ENCODE results near the gene GPR160. TPM values are rescaled to one million over a fixed set of nuclear protein-coding genes. Genes with fewer than 3 reads are reported as not detected.
A peak's percentile ranks its signal among the peaks of the same experiment; 100 is the strongest.

The GPR160 gene
- total and polyA plus RNA-seq, 3 experiments from 2014 or later, result 2.9 to 6.2 (median 2.9) TPM

DNA sequence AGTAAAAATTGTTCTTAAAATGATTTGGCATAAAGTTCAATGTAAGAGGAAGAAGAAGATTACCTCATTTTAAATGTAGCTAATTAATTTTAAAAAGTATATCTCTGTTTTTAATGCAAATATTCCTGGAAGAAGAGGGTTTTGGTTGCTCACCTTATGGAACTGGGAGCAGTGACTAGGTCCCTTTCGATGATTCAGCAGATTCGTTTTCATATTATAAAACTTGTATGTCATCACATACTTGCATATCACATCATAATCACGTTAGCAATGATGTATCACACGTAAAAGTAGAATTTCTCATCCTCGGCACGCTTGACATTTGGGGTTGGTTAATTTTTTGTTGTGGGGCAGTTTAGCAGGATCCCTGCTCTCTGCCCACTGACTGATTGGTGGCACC lies 47.6 kb downstream of the GPR160 start:
- ChIA-PET POLR2A (no interaction called here), CTCF (no interaction called here)
- H3K36me3 ChIP-seq (ENCODE audit: insufficient read depth, low read length), result peaks cover 13% of the 10 kb centered on the region

DNA sequence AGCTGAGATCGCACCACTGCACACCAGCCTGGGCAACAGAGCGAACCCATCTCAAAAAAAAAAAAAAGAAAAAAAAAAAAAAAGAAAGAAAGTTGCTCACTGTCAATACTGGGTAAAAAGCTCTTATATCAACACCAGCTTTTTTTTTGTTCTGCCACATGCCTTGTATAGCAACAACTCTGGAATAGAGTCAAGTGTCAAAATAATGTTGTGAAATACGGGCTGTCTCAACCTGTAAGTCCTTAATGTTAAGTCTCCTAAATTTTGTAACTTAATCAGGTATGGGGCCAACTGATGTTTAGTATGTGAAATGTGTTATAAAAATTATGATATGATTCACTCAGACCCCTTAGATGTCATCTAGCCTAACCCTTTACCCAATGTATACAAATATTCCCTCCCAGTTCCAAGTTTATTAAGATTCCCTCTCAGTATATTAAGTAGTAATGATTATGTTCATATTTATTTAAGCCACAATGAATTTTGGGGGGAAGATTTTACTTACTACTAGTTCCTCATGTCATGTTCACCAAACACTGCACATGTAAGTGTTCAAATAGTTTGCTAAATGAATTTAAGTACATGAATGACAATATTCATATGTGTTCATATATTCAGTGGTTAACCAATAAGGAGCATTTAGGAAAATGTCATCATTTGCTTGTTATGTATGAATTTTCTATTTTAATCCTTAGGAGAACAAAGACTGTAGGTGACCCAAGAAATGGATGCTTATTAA lies 52.2 kb downstream of the GPR160 start:
- H3K9me3 Mint-ChIP-seq, result no peaks in the 10 kb centered on the region
- POLR2A ChIA-PET, result interaction anchor here (0.6 kb wide), 1 partner anchor 223 kb away, joined by 3 read pairs; no protein-coding TSS in a partner anchor

More for the DNA sequence above, 47.6 kb downstream of the GPR160 start:
- no peak overlapping the region for H3K27ac Mint-ChIP-seq
- H3K27me3 Mint-ChIP-seq, result no peaks in the 10 kb centered on the region
- no peak overlapping the region for H3K4me3 ChIP-seq (ENCODE audit: low read length)
- peaks cover 0 to 5% (median 3%) of the 10 kb centered on the region in 3 donors for H3K4me1 Mint-ChIP-seq
- H3K9me3 Mint-ChIP-seq, result no peaks in the 10 kb centered on the region
- no peaks in the 10 kb centered on the region for H3K27me3 ChIP-seq (ENCODE audit: insufficient read depth, low read length, poor library complexity, severe bottlenecking)
- H3K27ac ChIP-seq (ENCODE audit: low read depth, low read length), result no peak overlapping the region
- no peak for DNase-seq
- no peak overlapping the region for H3K4me3 Mint-ChIP-seq
- peaks cover 8 to 60% (median 9%) of the 10 kb centered on the region in 3 donors for H3K36me3 Mint-ChIP-seq
- no peaks in the 10 kb centered on the region for H3K4me1 ChIP-seq (ENCODE audit: insufficient read depth, low read length)
- no peaks in the 10 kb centered on the region for H3K9me3 ChIP-seq (ENCODE audit: low read length)

DNA sequence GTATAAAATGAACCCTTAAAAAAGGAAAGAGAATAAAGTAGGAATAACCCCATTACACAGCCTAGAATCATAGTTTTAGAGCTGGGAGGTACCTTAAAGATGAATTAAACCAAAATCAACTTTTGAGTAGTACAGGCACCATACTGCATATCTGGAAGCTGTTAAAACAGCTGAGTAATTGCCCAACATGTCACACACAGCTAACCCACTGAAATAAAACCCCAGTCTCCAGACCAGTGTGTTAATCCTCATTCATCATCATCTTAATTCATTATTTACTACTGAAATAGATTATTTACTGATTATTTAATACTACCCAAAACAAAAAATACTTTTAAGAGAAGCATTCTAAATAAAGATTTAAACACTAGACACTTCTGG lies 52.8 kb downstream of the GPR160 start:
- ChIA-PET CTCF (no interaction called here), POLR2A (no interaction called here)
- DNase-seq, result no peak
- Mint-ChIP-seq H3K9me3 (no peaks in the 10 kb centered on the region), H3K36me3 (peaks cover 2 to 79% (median 24%) of the 10 kb centered on the region in 3 donors), H3K4me1 (peaks cover 9 to 22% (median 15%) of the 10 kb centered on the region in 3 donors), H3K27ac (peak overlapping the region in 1 of 8 donors; percentile 48), H3K4me3 (no peak overlapping the region), H3K27me3 (no peaks in the 10 kb centered on the region)
- Histone ChIP-seq H3K27ac (ENCODE audit: low read depth, low read length) (no peak overlapping the region), H3K36me3 (ENCODE audit: insufficient read depth, low read length) (peaks cover 22% of the 10 kb centered on the region), H3K27me3 (ENCODE audit: insufficient read depth, low read length, poor library complexity, severe bottlenecking) (no peaks in the 10 kb centered on the region), H3K4me1 (ENCODE audit: insufficient read depth, low read length) (no peaks in the 10 kb centered on the region), H3K4me3 (ENCODE audit: low read length) (no peak overlapping the region), H3K9me3 (ENCODE audit: low read length) (no peaks in the 10 kb centered on the region)

More for the DNA sequence above, 52.2 kb downstream of the GPR160 start:
- Mint-ChIP-seq H3K36me3 (peaks cover 3 to 78% (median 23%) of the 10 kb centered on the region in 3 donors), H3K27me3 (no peaks in the 10 kb centered on the region), H3K4me1 (peaks cover 9 to 22% (median 15%) of the 10 kb centered on the region in 3 donors), H3K4me3 (no peak overlapping the region), H3K27ac (peak overlapping the region in 1 of 8 donors; percentile 10)
- DNase-seq, result no peak
- CTCF ChIA-PET, result no interaction called here
- H3K4me1 ChIP-seq (ENCODE audit: insufficient read depth, low read length), result no peaks in the 10 kb centered on the region
- H3K36me3 ChIP-seq (ENCODE audit: insufficient read depth, low read length), result peaks cover 22% of the 10 kb centered on the region
- no peak overlapping the region for H3K27ac ChIP-seq (ENCODE audit: low read depth, low read length)
- no peaks in the 10 kb centered on the region for H3K9me3 ChIP-seq (ENCODE audit: low read length)
- H3K27me3 ChIP-seq (ENCODE audit: insufficient read depth, low read length, poor library complexity, severe bottlenecking), result no peaks in the 10 kb centered on the region
- H3K4me3 ChIP-seq (ENCODE audit: low read length), result no peak overlapping the region

DNA sequence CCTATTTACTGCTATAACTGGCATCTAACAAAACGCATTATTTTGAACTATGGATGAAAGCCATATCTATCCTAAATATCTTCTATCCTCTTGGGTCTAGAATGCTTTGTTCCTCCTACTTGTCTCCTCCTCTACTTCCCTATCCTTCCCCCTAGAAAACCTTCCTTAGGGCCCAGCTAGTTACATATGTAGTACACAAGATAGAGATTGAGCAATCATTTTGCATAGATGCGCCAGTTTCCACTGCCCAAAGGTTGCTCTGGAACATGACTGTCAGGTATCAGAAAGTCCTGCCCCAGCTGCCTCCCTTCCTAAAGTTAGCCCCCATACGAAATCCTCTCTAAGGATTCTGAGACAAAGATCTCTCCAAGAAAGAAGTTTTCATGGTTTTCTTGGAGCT lies 55.1 kb downstream of the GPR160 start:
- Mint-ChIP-seq H3K4me3 (peak overlapping the region in 1 of 7 donors; percentile 33), H3K4me1 (peaks cover 9 to 22% (median 15%) of the 10 kb centered on the region in 3 donors), H3K27me3 (no peaks in the 10 kb centered on the region), H3K27ac (peak overlapping the region in 4 of 8 donors; percentile 15 to 73 (median 38)), H3K9me3 (no peaks in the 10 kb centered on the region), H3K36me3 (peaks cover 3 to 85% (median 34%) of the 10 kb centered on the region in 3 donors)
- H3K4me3 ChIP-seq (ENCODE audit: low read length), result no peak overlapping the region
- ChIA-PET CTCF (interaction anchor here (0.7 to 1.7 kb wide), 2 partner anchors 11 to 228 kb away, joined by 3 to 5 read pairs; no protein-coding TSS in a partner anchor), POLR2A (interaction anchor here (0.5 kb wide), 1 partner anchor 32 kb away, joined by 5 read pairs; no protein-coding TSS in a partner anchor)
- no peak for DNase-seq
- no peaks in the 10 kb centered on the region for H3K27me3 ChIP-seq (ENCODE audit: insufficient read depth, low read length, poor library complexity, severe bottlenecking)
- H3K9me3 ChIP-seq (ENCODE audit: low read length), result no peaks in the 10 kb centered on the region
- H3K27ac ChIP-seq (ENCODE audit: low read depth, low read length), result no peak overlapping the region
- H3K36me3 ChIP-seq (ENCODE audit: insufficient read depth, low read length), result peaks cover 26% of the 10 kb centered on the region
- H3K4me1 ChIP-seq (ENCODE audit: insufficient read depth, low read length), result no peaks in the 10 kb centered on the region

DNA sequence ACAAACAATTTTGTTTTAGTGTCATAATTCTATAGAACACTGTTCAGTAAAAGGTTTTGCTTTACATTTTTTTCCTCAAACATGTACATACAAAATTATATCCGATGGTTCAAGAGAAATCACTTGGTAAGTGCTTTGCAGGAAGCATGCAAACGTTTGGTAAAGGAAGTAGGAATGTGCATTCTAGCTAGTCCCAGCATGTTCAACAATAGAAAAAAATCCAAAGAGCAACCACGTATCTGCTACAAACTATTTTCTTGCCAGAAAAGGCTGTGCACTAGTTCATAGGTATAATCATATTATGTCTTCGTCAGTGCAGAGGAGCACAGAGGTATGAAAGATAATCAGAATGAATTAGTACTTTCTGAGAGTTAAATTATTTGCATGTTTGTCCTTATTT lies 58.0 kb downstream of the GPR160 start:
- H3K9me3 ChIP-seq (ENCODE audit: low read length), result no peaks in the 10 kb centered on the region
- no peaks in the 10 kb centered on the region for H3K4me1 ChIP-seq (ENCODE audit: insufficient read depth, low read length)
- DNase-seq, result no peak
- Mint-ChIP-seq H3K27ac (no peak overlapping the region), H3K4me3 (no peak overlapping the region), H3K9me3 (no peaks in the 10 kb centered on the region), H3K4me1 (peaks cover 6 to 17% (median 15%) of the 10 kb centered on the region in 3 donors), H3K36me3 (peaks cover 3 to 92% (median 45%) of the 10 kb centered on the region in 3 donors), H3K27me3 (no peaks in the 10 kb centered on the region)
- CTCF ChIA-PET, result no interaction called here
- peaks cover 34% of the 10 kb centered on the region for H3K36me3 ChIP-seq (ENCODE audit: insufficient read depth, low read length)
- no peaks in the 10 kb centered on the region for H3K27me3 ChIP-seq (ENCODE audit: insufficient read depth, low read length, poor library complexity, severe bottlenecking)
- POLR2A ChIA-PET, result no interaction called here
- no peak overlapping the region for H3K27ac ChIP-seq (ENCODE audit: low read depth, low read length)
- no peak overlapping the region for H3K4me3 ChIP-seq (ENCODE audit: low read length)

DNA sequence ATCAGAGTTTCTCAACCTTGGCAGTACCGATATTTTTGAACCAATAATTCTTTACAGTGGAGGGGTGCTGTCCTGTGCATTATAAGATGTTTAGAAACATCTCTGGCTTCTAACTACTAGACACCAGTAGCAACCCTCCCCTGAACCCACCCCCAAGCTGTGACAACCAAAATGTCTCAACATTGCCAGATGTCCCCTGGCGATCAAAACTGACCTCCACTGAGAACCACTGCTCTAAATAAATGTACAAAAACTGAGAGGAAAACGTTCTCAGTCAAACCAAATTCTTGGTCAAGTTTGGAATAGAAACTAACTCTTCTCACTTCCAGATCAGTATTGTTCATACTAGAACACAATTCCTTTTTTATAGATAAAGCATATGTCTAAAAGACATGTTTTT lies 58.5 kb downstream of the GPR160 start:
- Histone ChIP-seq H3K27ac (ENCODE audit: low read depth, low read length) (no peak overlapping the region), H3K9me3 (ENCODE audit: low read length) (no peaks in the 10 kb centered on the region), H3K4me1 (ENCODE audit: insufficient read depth, low read length) (no peaks in the 10 kb centered on the region), H3K4me3 (ENCODE audit: low read length) (no peak overlapping the region), H3K36me3 (ENCODE audit: insufficient read depth, low read length) (peaks cover 34% of the 10 kb centered on the region), H3K27me3 (ENCODE audit: insufficient read depth, low read length, poor library complexity, severe bottlenecking) (no peaks in the 10 kb centered on the region)
- ChIA-PET CTCF (no interaction called here), POLR2A (no interaction called here)
- Mint-ChIP-seq H3K4me1 (peaks cover 6 to 17% (median 15%) of the 10 kb centered on the region in 3 donors), H3K27ac (peak overlapping the region in 2 of 8 donors; percentile 9 to 61), H3K9me3 (no peaks in the 10 kb centered on the region), H3K27me3 (no peaks in the 10 kb centered on the region), H3K36me3 (peaks cover 3 to 92% (median 45%) of the 10 kb centered on the region in 3 donors), H3K4me3 (no peak overlapping the region)
- no peak for DNase-seq

DNA sequence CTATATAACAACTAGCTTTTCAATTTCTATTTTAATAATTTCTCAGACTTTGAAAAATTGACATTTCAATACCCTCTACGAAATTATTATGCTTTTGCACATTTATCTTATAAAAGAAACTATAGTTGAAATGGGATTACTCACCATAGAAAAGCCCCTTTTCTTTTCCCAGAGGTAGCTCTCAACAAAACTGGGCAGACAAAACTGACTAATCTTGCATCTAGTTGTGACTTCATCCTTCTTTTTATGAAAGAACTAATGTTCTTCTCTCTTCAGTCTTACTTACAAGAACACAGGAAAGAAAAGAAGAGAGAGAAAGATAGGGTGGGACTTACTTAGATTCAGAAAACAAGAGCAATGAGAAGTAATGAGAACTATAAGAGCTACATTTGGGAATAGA lies 61.0 kb downstream of the GPR160 start:
- Histone ChIP-seq H3K27me3 (ENCODE audit: insufficient read depth, low read length, poor library complexity, severe bottlenecking) (no peaks in the 10 kb centered on the region), H3K9me3 (ENCODE audit: low read length) (no peaks in the 10 kb centered on the region), H3K4me3 (ENCODE audit: low read length) (no peak overlapping the region), H3K4me1 (ENCODE audit: insufficient read depth, low read length) (no peaks in the 10 kb centered on the region), H3K36me3 (ENCODE audit: insufficient read depth, low read length) (peaks cover 45% of the 10 kb centered on the region), H3K27ac (ENCODE audit: low read depth, low read length) (no peak overlapping the region)
- H3K27me3 Mint-ChIP-seq, result no peaks in the 10 kb centered on the region
- peak overlapping the region in 5 of 8 donors; percentile 4 to 81 (median 29) for H3K27ac Mint-ChIP-seq
- peaks cover 4 to 13% (median 6%) of the 10 kb centered on the region in 3 donors for H3K4me1 Mint-ChIP-seq
- peaks cover 9 to 93% (median 46%) of the 10 kb centered on the region in 3 donors for H3K36me3 Mint-ChIP-seq
- H3K9me3 Mint-ChIP-seq, result no peaks in the 10 kb centered on the region
- H3K4me3 Mint-ChIP-seq, result no peak overlapping the region
- no peak for DNase-seq
- ChIA-PET POLR2A (no interaction called here), CTCF (interaction anchor here (1.0 kb wide), 1 partner anchor 22 kb away, joined by 3 read pairs; no protein-coding TSS in a partner anchor)

DNA sequence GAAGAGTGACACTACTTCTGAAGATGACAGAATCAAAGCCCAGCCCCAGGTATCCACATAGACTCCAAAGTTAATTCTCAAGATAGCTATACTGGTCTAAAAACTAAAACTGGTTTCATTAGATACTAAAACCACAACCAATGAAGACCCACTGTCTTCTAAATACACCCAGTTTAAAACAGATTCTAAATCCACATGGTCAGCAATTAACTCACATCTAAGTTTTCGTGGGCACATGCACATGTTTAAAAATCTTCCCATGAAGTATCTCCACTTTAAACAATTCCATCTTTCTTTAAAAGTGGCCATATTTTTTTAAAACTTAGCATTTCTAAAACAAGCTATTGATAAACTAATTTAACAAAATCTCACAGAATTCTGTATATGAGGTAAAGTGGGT lies 63.1 kb downstream of the GPR160 start:
- Histone ChIP-seq H3K4me1 (ENCODE audit: insufficient read depth, low read length) (no peaks in the 10 kb centered on the region), H3K36me3 (ENCODE audit: insufficient read depth, low read length) (peaks cover 32% of the 10 kb centered on the region), H3K27me3 (ENCODE audit: insufficient read depth, low read length, poor library complexity, severe bottlenecking) (no peaks in the 10 kb centered on the region), H3K9me3 (ENCODE audit: low read length) (no peaks in the 10 kb centered on the region), H3K4me3 (ENCODE audit: low read length) (no peak overlapping the region), H3K27ac (ENCODE audit: low read depth, low read length) (no peak overlapping the region)
- peak overlapping the region in 2 of 8 donors; percentile 39 to 50 for H3K27ac Mint-ChIP-seq
- ChIA-PET POLR2A (no interaction called here), CTCF (no interaction called here)
- H3K27me3 Mint-ChIP-seq, result no peaks in the 10 kb centered on the region
- peaks cover 5 to 87% (median 35%) of the 10 kb centered on the region in 3 donors for H3K36me3 Mint-ChIP-seq
- H3K9me3 Mint-ChIP-seq, result no peaks in the 10 kb centered on the region
- H3K4me3 Mint-ChIP-seq, result no peak overlapping the region
- no peak for DNase-seq
- H3K4me1 Mint-ChIP-seq, result peaks cover 0 to 2% (median 0%) of the 10 kb centered on the region in 3 donors
